Heart right ventricle (tissue), 16 donors: ENCODE measurements around the gene REXO4. TPM values are rescaled to one million over a fixed set of nuclear protein-coding genes. Genes with fewer than 3 reads are reported as not detected.

Source experiments
- ATAC-seq, 8 donors: fragments of 200-7000 bp; cut with Tn5 transposase; one replicate each; pipeline ENCODE4 v1.9.1; 2020; ENCODE audit warnings: mild to moderate bottlenecking in 8 of 8, moderate library complexity in 8 of 8, moderate number of reproducible peaks in 1 of 8
- DNase-seq, 2 donors: peaks; one replicate each; pipeline ENCODE4 v3.0.0-alpha.2; 2020
- H3K27ac ChIP-seq, 10 donors: fragments of 200-600 bp; sonication (generic) in 2 of 10; one replicate each; pipeline versions ENCODE4 v1.5.0 to v1.8.0; 2020 to 2022; ENCODE audit warnings: mild to moderate bottlenecking in 3 of 10
- H3K27me3 ChIP-seq, 7 donors: fragments of 200-600 bp; one replicate each; pipeline ENCODE4 v1.8.0; 2021 to 2022; ENCODE audit warnings: mild to moderate bottlenecking in 2 of 7
- H3K36me3 ChIP-seq, 9 donors: fragments of 200-600 bp; sonication (generic) in 1 of 9; one replicate each; pipeline versions ENCODE4 v1.5.0 to v1.8.0; 2020 to 2022; ENCODE audit warnings: mild to moderate bottlenecking in 2 of 9
- H3K4me1 ChIP-seq, 9 donors: fragments of 200-600 bp; sonication (generic) in 1 of 9; one replicate each; pipeline versions ENCODE4 v1.5.0 to v1.8.0; 2020 to 2022; ENCODE audit warnings: mild to moderate bottlenecking in 4 of 9
- H3K4me3 ChIP-seq, 10 donors: fragments of 200-600 bp; sonication (generic) in 2 of 10; one replicate each; pipeline versions ENCODE4 v1.5.0 to v1.8.0; 2020 to 2022; ENCODE audit warnings: mild to moderate bottlenecking in 7 of 10, moderate library complexity in 2 of 10
- H3K9me3 ChIP-seq, 11 donors: fragments of 200-600 bp in 10 of 11; sonication (generic) in 2 of 11; one replicate each; pipeline versions ENCODE4 v1.5.0 to v1.8.0; 2013 to 2022; ENCODE audit warnings: mild to moderate bottlenecking in 2 of 11, control low read depth in 1 of 11, moderate library complexity in 1 of 11
- WGBS, 2 donors: extraction: QIAGEN DNeasy Blood & Tissue Kit; methylation state at CpG; one replicate each; pipeline ENCODE4 v1.1.7; 2013; ENCODE audit warnings: inconsistent platforms in 1 of 2; 5-methylcytosine and 5-hydroxymethylcytosine counted together
- intact Hi-C, 10 donors: fragments of 100-400 bp; cut with DNase I; formaldehyde crosslinking; loops; one replicate each; pipeline versions ENCODE4 v1.11.1 to v1.14.2; 2022
- polyA plus RNA-seq, 2 donors: library from polyadenylated mRNA; stranded (reverse); fragments of 200-250 nt; gene quantifications; one replicate each; pipeline ENCODE4 v1.2.3, GENCODE V29; 2013
- total RNA-seq, 10 donors: library from RNA; stranded (reverse); fragmentation: NEBNext Ultra II Directional in 3 of 10; extraction: Animal tissue kit (Norgen Biotek cat#: 25700) in 3 of 10; gene quantifications; one replicate each; pipeline versions ENCODE4 v1.2.1 to v1.2.4, GENCODE V29; 2021 to 2023
- TF ChIP-seq, protein P1 (sequence below), 9 donors: fragments of 200-600 bp; sonication (generic) in 2 of 9; IDR thresholded peaks; one replicate each; pipeline versions ENCODE4 v1.5.0 to v1.8.0; 2021 to 2022; ENCODE audit warnings: antibody characterized with exemption in 9 of 9, mild to moderate bottlenecking in 5 of 9, moderate library complexity in 1 of 9
- donor health status: Arrhythmogenic right ventricular cardiomyopathy.
- donor health status: ischemic (EF 13 %, LVEDD 7.1; RV severe dilation, severe dysfunction).
- donor health status: healthy with polysubstance abuse.
- donor health status: DM: no; HTN: yes; CAD: no.
- donor health status: DM: no; HTN: no; CAD: no.
- donor health status: ischemic (EF 25% LVEDD 6.9; RV normal size, moderate dysfunction).
- donor health status: ischemic (EF 25% LVEDD 5.7; RV mildly dilated, moderate dysfunction).
- donor health status: healthy.
- donor health status: DM: yes; HTN: yes; CAD: no.
- donor health status: Ischemic cardiomyopathy.
- donor health status: ischemic (EF 35%, LVEDD 5.7; RV mildly dilated, moderate dysfunction).
- donor health status: nonischemic (EF 11% LVEDD 7.7; RV severe dilation, severe dysfunction).
- donor health status: DM: yes; HTN: yes; CAD: no.
- donor health status: PGD.
- donor health status: ischemic (EF 29% LVEDD 5.4; RV normal size, mild dysfunction).
- donor health status: nonischemic (EF 23%, LVEDD 6.1; RV moderate dilation, normal function).

REXO4 gene
- total and polyA plus RNA-seq, 12 donors, result 9.3 to 20.8 (median 11.4) TPM

- ATAC-seq (peak; percentile 97 to 99 (median 98)), DNase-seq (peak; percentile 94 to 97)
- H3K9me3 ChIP-seq, result peaks cover 0 to 8% (median 0%) of the 10 kb centered on the region in 11 donors
- 0 to 1% methylated on average over 88 to 120 of the region's 120 CpGs for WGBS, 2 donors
- peaks cover 13 to 53% (median 47%) of the 10 kb centered on the region in 9 donors for H3K4me1 ChIP-seq
- peaks cover 0 to 25% (median 7%) of the 10 kb centered on the region in 9 donors for H3K36me3 ChIP-seq
- peak within 1 kb of the TSS; percentile 78 to 100 (median 96) for H3K4me3 ChIP-seq
- intact Hi-C loops, result loop anchor here in 3 of 10 donors (2.0 to 5.0 kb wide), 4 partner anchors 27 to 44 kb away; partner anchors contain the start of genes REXO4 (in 2 of the 3), MED22 (in 1 of the 3), RPL7A (in 1 of the 3) and SURF6 (in 1 of the 3)
- peak within 1 kb of the TSS; percentile 76 to 99 (median 96) for H3K27ac ChIP-seq
- TF ChIP-seq, protein P1, sequence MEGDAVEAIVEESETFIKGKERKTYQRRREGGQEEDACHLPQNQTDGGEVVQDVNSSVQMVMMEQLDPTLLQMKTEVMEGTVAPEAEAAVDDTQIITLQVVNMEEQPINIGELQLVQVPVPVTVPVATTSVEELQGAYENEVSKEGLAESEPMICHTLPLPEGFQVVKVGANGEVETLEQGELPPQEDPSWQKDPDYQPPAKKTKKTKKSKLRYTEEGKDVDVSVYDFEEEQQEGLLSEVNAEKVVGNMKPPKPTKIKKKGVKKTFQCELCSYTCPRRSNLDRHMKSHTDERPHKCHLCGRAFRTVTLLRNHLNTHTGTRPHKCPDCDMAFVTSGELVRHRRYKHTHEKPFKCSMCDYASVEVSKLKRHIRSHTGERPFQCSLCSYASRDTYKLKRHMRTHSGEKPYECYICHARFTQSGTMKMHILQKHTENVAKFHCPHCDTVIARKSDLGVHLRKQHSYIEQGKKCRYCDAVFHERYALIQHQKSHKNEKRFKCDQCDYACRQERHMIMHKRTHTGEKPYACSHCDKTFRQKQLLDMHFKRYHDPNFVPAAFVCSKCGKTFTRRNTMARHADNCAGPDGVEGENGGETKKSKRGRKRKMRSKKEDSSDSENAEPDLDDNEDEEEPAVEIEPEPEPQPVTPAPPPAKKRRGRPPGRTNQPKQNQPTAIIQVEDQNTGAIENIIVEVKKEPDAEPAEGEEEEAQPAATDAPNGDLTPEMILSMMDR (IDR thresholded peaks at IDR 0.05), result peak in 1 of 9 donors; percentile 13
- H3K27me3 ChIP-seq, result no peaks in the 10 kb centered on the region
Measured at GRCh38 chr9:133375724-133376654, 41.8 kb downstream of the REXO4 start, which contains the start of the genes STKLD1 and SURF4. Gene STKLD1 (plus strand): TSS chr9:133376366. CDS start chr9:133376474, 108 bp downstream. Gene SURF4 (minus strand): TSS chr9:133376060. CDS start chr9:133375969, 91 bp downstream.

DNA sequence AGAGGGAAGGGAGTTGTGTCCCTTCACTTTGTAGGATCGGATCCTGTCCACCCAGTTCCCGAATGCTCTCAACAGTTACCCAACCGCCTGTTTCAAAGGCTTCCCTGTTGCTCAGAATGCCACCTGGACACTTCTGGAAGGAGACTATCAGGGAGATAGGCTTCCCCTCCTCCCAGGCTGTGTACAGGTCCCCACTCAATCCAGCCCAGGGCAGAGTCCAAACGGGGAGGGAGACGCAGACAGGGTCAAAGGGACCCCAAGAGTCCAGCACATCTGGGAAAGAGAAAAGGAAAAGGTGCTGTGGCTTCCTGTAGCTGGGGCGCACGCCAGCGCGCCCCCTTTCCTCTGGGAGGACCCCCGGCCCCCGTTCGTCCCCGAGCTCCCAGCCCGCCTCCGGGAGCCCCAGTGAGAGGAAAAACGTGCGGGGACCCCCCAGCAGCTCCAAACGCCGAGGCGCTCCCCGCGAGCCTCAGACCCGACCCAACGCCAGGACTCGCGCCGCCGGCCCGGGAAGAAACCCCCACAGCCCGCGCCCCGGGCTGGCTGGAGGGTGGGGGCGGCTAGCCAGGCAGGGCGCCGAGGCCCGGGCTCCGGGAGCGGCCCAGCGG is 42.6 kb downstream of the REXO4 start:
- DNase-seq (no peak), ATAC-seq (peak in 3 of 8 donors; percentile 0 to 8 (median 8))
- peaks cover 0 to 33% (median 11%) of the 10 kb centered on the region in 9 donors for H3K36me3 ChIP-seq
- peak overlapping the region; percentile 78 to 100 (median 96) for H3K4me3 ChIP-seq
- peaks cover 13 to 60% (median 55%) of the 10 kb centered on the region in 9 donors for H3K4me1 ChIP-seq
- peak overlapping the region; percentile 76 to 99 (median 96) for H3K27ac ChIP-seq
- TF ChIP-seq, protein P1 (IDR thresholded peaks at IDR 0.05), result peak in 1 of 9 donors; percentile 3
- intact Hi-C loops, result loop anchor here in 3 of 10 donors (2.0 to 5.0 kb wide), 4 partner anchors 26 to 43 kb away; partner anchors contain the start of genes REXO4 (in 2 of the 3), MED22 (in 1 of the 3), RPL7A (in 1 of the 3) and SURF6 (in 1 of the 3)
- no peaks in the 10 kb centered on the region for H3K27me3 ChIP-seq
- 1% methylated on average over 31 to 39 of the region's 39 CpGs for WGBS, 2 donors
- H3K9me3 ChIP-seq, result peaks cover 0 to 8% (median 0%) of the 10 kb centered on the region in 11 donors

GRCh38 chr9:133374612-133375115 is 43.1 kb downstream of the REXO4 start:
- H3K4me1 ChIP-seq, result peaks cover 16 to 66% (median 59%) of the 10 kb centered on the region in 9 donors
- H3K9me3 ChIP-seq, result peaks cover 0 to 8% (median 0%) of the 10 kb centered on the region in 11 donors
- intact Hi-C loops, result loop anchor here in 3 of 10 donors (2.0 to 5.0 kb wide), 4 partner anchors 26 to 43 kb away; partner anchors contain the start of genes REXO4 (in 2 of the 3), SURF6 (in 2 of the 3), MED22 (in 1 of the 3) and RPL7A (in 1 of the 3)
- 24 to 32% methylated on average over 12 of the region's 12 CpGs for WGBS, 2 donors
- H3K27me3 ChIP-seq, result no peaks in the 10 kb centered on the region
- no peak for ATAC-seq
- H3K36me3 ChIP-seq, result peaks cover 0 to 39% (median 16%) of the 10 kb centered on the region in 9 donors
- peak overlapping the region; percentile 78 to 100 (median 96) for H3K4me3 ChIP-seq
- TF ChIP-seq, protein P1 (IDR thresholded peaks at IDR 0.05), result no peak
- H3K27ac ChIP-seq, result peak overlapping the region in 8 of 10 donors; percentile 95 to 99 (median 97)
- no peak for DNase-seq
